H1 (cell line): ENCODE measurements around the gene PAPSS2. TPM values are rescaled to one million over a fixed set of nuclear protein-coding genes. Genes with fewer than 3 reads are reported as not detected.

Source experiments
- CTCF ChIA-PET: fragments of 300-600 bp; sonication (Branson Sonifier 250); formaldehyde crosslinking; loops from one replicate; lab custom pipeline; 2021; ENCODE audit not compliant: partially characterized antibody; lab: Charles Lee
- POLR2A ChIA-PET: fragments of 300-600 bp; sonication (Branson Sonifier 250); formaldehyde crosslinking; loops from one replicate; lab custom pipeline; 2021; ENCODE audit warnings: inconsistent platforms; ENCODE audit not compliant: partially characterized antibody; lab: Charles Lee
- DNase-seq, 2 experiments: peaks; one replicate each; pipeline versions ENCODE4 v3.0.0 to v3.0.0-alpha.2; 2010 to 2022; ENCODE audit warnings: low spot score in 2 of 2, low read depth in 1 of 2, mixed read lengths in 1 of 2
- FAIRE-seq: peaks from 2 replicates; lab custom pipeline; 2011; peaks lifted over from hg19 to GRCh38; lab: Jason Lieb, UNC
- H2AFZ ChIP-seq: 2 replicates; pipeline ENCODE4 v1.8.1; 2012; ENCODE audit warnings: low read length, inconsistent platforms
- H2AK5ac ChIP-seq: 2 replicates; pipeline ENCODE4 v1.6.1; 2013; ENCODE audit warnings: low read depth, low read length
- H2BK120ac ChIP-seq: replicated peaks from 2 replicates; pipeline ENCODE3; 2013; ENCODE audit warnings: low read depth, low read length, inconsistent platforms
- H2BK12ac ChIP-seq: 2 replicates; pipeline ENCODE4 v1.6.1; 2013; ENCODE audit warnings: low read depth, low read length
- H2BK15ac ChIP-seq: 2 replicates; pipeline ENCODE4 v1.6.1; 2013; ENCODE audit warnings: low read length
- H2BK20ac ChIP-seq: 2 replicates; pipeline ENCODE4 v1.6.1; 2013; ENCODE audit warnings: low read length
- H2BK5ac ChIP-seq: 2 replicates; pipeline ENCODE4 v1.6.1; 2013; ENCODE audit warnings: low read depth, low read length
- H3K14ac ChIP-seq: 2 replicates; pipeline ENCODE4 v1.6.1; 2013; ENCODE audit warnings: inconsistent platforms; ENCODE audit not compliant: insufficient read length
- H3K18ac ChIP-seq: 2 replicates; pipeline ENCODE4 v1.6.1; 2013; ENCODE audit warnings: low read length; ENCODE audit errors: extremely low read depth
- H3K23ac ChIP-seq: 2 replicates; pipeline ENCODE4 v1.6.1; 2013; ENCODE audit warnings: inconsistent platforms; ENCODE audit not compliant: insufficient read length
- H3K23me2 ChIP-seq: 2 replicates; pipeline ENCODE4 v1.6.1; 2013; ENCODE audit warnings: low read depth, low read length
- H3K27ac ChIP-seq: 2 replicates; pipeline ENCODE4 v1.6.1; 2011; ENCODE audit warnings: low read depth, low read length, inconsistent platforms
- H3K27me3 ChIP-seq, 4 experiments: replicated peaks in 1 of 4; 1 replicate in 1 of 4; 2 replicates in 3 of 4; pipeline versions ENCODE4 v1.6.1 to v1.8.1; 2011 to 2013; ENCODE audit warnings: low read length in 3 of 4, mild to moderate bottlenecking in 3 of 4, inconsistent platforms in 2 of 4, mixed read lengths in 2 of 4, moderate library complexity in 1 of 4; ENCODE audit not compliant: control insufficient read depth in 3 of 4, insufficient read depth in 3 of 4; ENCODE audit errors: extremely low read depth in 1 of 4
- H3K36me3 ChIP-seq, 4 experiments: 2 replicates each; pipeline versions ENCODE4 v1.6.1 to v1.8.1; 2011 to 2013; ENCODE audit warnings: mild to moderate bottlenecking in 4 of 4, low read length in 3 of 4, moderate library complexity in 2 of 4, control low read depth in 1 of 4, inconsistent platforms in 1 of 4; ENCODE audit not compliant: insufficient read depth in 4 of 4, control insufficient read depth in 2 of 4
- H3K4ac ChIP-seq: replicated peaks from 2 replicates; pipeline ENCODE3; 2013; ENCODE audit warnings: low read length, low read depth, mixed read lengths, inconsistent platforms; ENCODE audit not compliant: insufficient read length
- H3K4me1 ChIP-seq, 4 experiments: replicated peaks in 1 of 4; 1 replicate in 1 of 4; 2 replicates in 3 of 4; pipeline versions ENCODE4 v1.6.1 to v1.8.1; 2011 to 2013; ENCODE audit warnings: low read length in 3 of 4, inconsistent platforms in 2 of 4, mixed read lengths in 1 of 4; ENCODE audit not compliant: insufficient read depth in 4 of 4, control insufficient read depth in 3 of 4
- H3K4me2 ChIP-seq, 2 experiments: 2 replicates each; pipeline versions ENCODE4 v1.6.1 to v1.8.1; 2011 to 2013; ENCODE audit warnings: low read depth in 2 of 2, low read length in 2 of 2, control low read depth in 1 of 2, inconsistent platforms in 1 of 2, mild to moderate bottlenecking in 1 of 2; ENCODE audit not compliant: insufficient read depth in 1 of 2
- H3K4me3 ChIP-seq, 4 experiments: fragments of 200-600, 300-600 bp in 1 of 4; sonication (generic), shearing (Covaris generic), sonication (Bioruptor Twin) in 1 of 4; 2 replicates each; pipeline versions ENCODE4 v1.5.1 to v1.8.1; 2011 to 2016; ENCODE audit warnings: low read length in 4 of 4, low read depth in 3 of 4, control low read depth in 2 of 4, inconsistent platforms in 2 of 4, mild to moderate bottlenecking in 2 of 4, mixed read lengths in 1 of 4, moderate library complexity in 1 of 4; ENCODE audit not compliant: insufficient read depth in 2 of 4; ENCODE audit errors: extremely low read depth in 1 of 4
- H3K56ac ChIP-seq: replicated peaks from 2 replicates; pipeline ENCODE3; 2013; ENCODE audit warnings: low read depth, mild to moderate bottlenecking, mixed read lengths, low read length, inconsistent platforms; ENCODE audit not compliant: insufficient read length
- H3K79me1 ChIP-seq: 2 replicates; pipeline ENCODE4 v1.6.1; 2013; ENCODE audit warnings: low read depth, low read length, control low read depth
- H3K79me2 ChIP-seq, 2 experiments: 2 replicates each; pipeline versions ENCODE4 v1.6.1 to v1.8.1; 2012 to 2013; ENCODE audit warnings: low read length in 2 of 2, mild to moderate bottlenecking in 2 of 2, inconsistent platforms in 1 of 2; ENCODE audit not compliant: insufficient read depth in 2 of 2, control insufficient read depth in 1 of 2
- H3K9ac ChIP-seq, 4 experiments: replicated peaks in 1 of 4; 1 replicate in 1 of 4; 2 replicates in 3 of 4; pipeline versions ENCODE4 v1.6.1 to v1.8.1; 2011 to 2013; ENCODE audit warnings: low read depth in 3 of 4, low read length in 3 of 4, control low read depth in 2 of 4, mild to moderate bottlenecking in 2 of 4, moderate library complexity in 2 of 4, inconsistent platforms in 1 of 4; ENCODE audit errors: extremely low read depth in 1 of 4
- H3K9me3 ChIP-seq, 2 experiments: 2 replicates each; pipeline versions ENCODE4 v1.6.1 to v1.8.1; 2012 to 2013; ENCODE audit warnings: mild to moderate bottlenecking in 2 of 2, moderate library complexity in 2 of 2, control low read depth in 1 of 2, inconsistent platforms in 1 of 2, low read depth in 1 of 2, low read length in 1 of 2, mixed read lengths in 1 of 2; ENCODE audit not compliant: insufficient read depth in 2 of 2
- H4K20me1 ChIP-seq, 2 experiments: replicated peaks in 1 of 2; 2 replicates each; pipeline versions ENCODE3 to v1.8.1; 2011 to 2013; ENCODE audit warnings: inconsistent platforms in 2 of 2, low read length in 2 of 2, mild to moderate bottlenecking in 1 of 2; ENCODE audit not compliant: insufficient read depth in 2 of 2, control insufficient read depth in 1 of 2
- H4K5ac ChIP-seq: 2 replicates; pipeline ENCODE4 v1.6.1; 2013; ENCODE audit warnings: low read length, low read depth, mixed read lengths, inconsistent platforms; ENCODE audit not compliant: insufficient read length
- H4K8ac ChIP-seq: 2 replicates; pipeline ENCODE4 v1.8.0; 2013; ENCODE audit warnings: mild to moderate bottlenecking, moderate library complexity, low read length, inconsistent platforms; ENCODE audit not compliant: insufficient read depth; ENCODE audit errors: extremely low read depth
- H4K91ac ChIP-seq: replicated peaks from 2 replicates; pipeline ENCODE3; 2013; ENCODE audit warnings: low read length, mixed read lengths, inconsistent platforms; ENCODE audit not compliant: insufficient read length
- CTCF ChIP-seq, 3 experiments: IDR thresholded peaks; 1 replicate in 2 of 3; 2 replicates in 1 of 3; pipeline versions ENCODE4 v1.5.1 to v1.6.1; 2011; ENCODE audit warnings: low read length in 3 of 3, mild to moderate bottlenecking in 3 of 3, inconsistent platforms in 2 of 3, low read depth in 1 of 3, moderate library complexity in 1 of 3; ENCODE audit not compliant: insufficient read depth in 1 of 3; ENCODE audit errors: control extremely low read depth in 1 of 3
- EGR1 ChIP-seq: IDR thresholded peaks from 2 replicates; pipeline ENCODE4 v1.6.1; 2011; ENCODE audit warnings: low read depth, low read length, borderline replicate concordance
- POLR2A ChIP-seq, 2 experiments: IDR thresholded peaks; 1 replicate in 1 of 2; 2 replicates in 1 of 2; pipeline ENCODE4 v1.6.1; 2011; ENCODE audit warnings: low read depth in 2 of 2, low read length in 2 of 2, mild to moderate bottlenecking in 2 of 2; ENCODE audit errors: control extremely low read depth in 1 of 2
- RAD21 ChIP-seq, 2 experiments: IDR thresholded peaks in 1 of 2; conservative IDR thresholded peaks in 1 of 2; 2 replicates each; pipeline ENCODE4 v1.6.1; 2011; ENCODE audit warnings: low read depth in 2 of 2, low read length in 2 of 2, improper control_type of control experiment in 1 of 2, inconsistent platforms in 1 of 2, mild to moderate bottlenecking in 1 of 2, moderate library complexity in 1 of 2
- WGBS, 2 experiments: shearing (Covaris generic) in 1 of 2; methylation state at CpG; one replicate each; pipeline versions ENCODE4 v1.1.6 to v1.1.7; 2013 to 2015; ENCODE audit warnings: low lambda C conversion rate in 2 of 2, mixed read lengths in 2 of 2, inconsistent platforms in 1 of 2, low coverage in 1 of 2, missing lambda C conversion rate in 1 of 2; ENCODE audit not compliant: insufficient replicate concordance in 2 of 2, insufficient coverage in 1 of 2, insufficient read length in 1 of 2; ENCODE audit errors: extremely low coverage in 1 of 2, missing lambda C conversion rate in 1 of 2; 5-methylcytosine and 5-hydroxymethylcytosine counted together
- polyA plus RNA-seq, 7 experiments: library from polyadenylated mRNA; depleted of rRNA in 3 of 7; stranded (reverse) in 5 of 7; unstranded in 2 of 7; fragments of >200 nt in 5 of 7; fragments of 200-250 nt in 2 of 7; gene quantifications; 1 replicate in 5 of 7; 2 replicates in 1 of 7; 4 replicates in 1 of 7; pipeline versions ENCODE4 v1.2.1 to v1.2.3, GENCODE V29; 2011 to 2013; ENCODE audit warnings: missing spikeins in 2 of 7, mixed read lengths in 2 of 7
- total RNA-seq: library from RNA; stranded (reverse); fragmentation: NEBNext Ultra II Directional; extraction: Animal tissue kit (Norgen Biotek cat#: 25700); gene quantifications from 2 replicates; pipeline ENCODE4 v1.2.1, GENCODE V29; 2021

Gene PAPSS2
- total and polyA plus RNA-seq, 2 of the 8 experiments (the other 6 are each of a cell fraction or from before 2014, with no cell fraction given) = 7.6 to 20.2 TPM

- Histone ChIP-seq H4K8ac (no peak overlapping the region), H2BK20ac (no peak overlapping the region), H4K91ac (no peak overlapping the region), H3K27me3 (no peaks in the 10 kb centered on the region), H3K4ac (no peak overlapping the region), H3K56ac (no peak overlapping the region), H2BK5ac (no peak overlapping the region), H3K18ac (no peak overlapping the region)
- POLR2A ChIA-PET = no interaction called here
- 89% methylated on average over 2 of the region's 2 CpGs; no CpG with 5 or more reads in 1 of the 2 experiments for WGBS, 2 experiments
- TF ChIP-seq CTCF (IDR thresholded peaks at IDR 0.05; ENCODE audit: control extremely low read depth in 1 of 3, insufficient read depth in 1 of 3, low read depth in 1 of 3, low read length in 3 of 3) (peak in 2 of 3 experiments; percentile 26 to 33; a peak in 2 of 4 replicates), RAD21 (IDR thresholded peaks at IDR 0.05 in 1 of 2, conservative IDR thresholded peaks at IDR 0.05 in 1 of 2; ENCODE audit: low read depth in 2 of 2, low read length in 2 of 2) (peak; percentile 51 to 68), POLR2A (IDR thresholded peaks at IDR 0.05; ENCODE audit: control extremely low read depth in 1 of 2, low read depth in 2 of 2, low read length in 2 of 2) (no peak), EGR1 (no peak)
- TF ChIP-seq, all 59 proteins: peak for 2
- H3K36me3 ChIP-seq = peaks cover 0 to 34% (median 5%) of the 10 kb centered on the region in 4 experiments; a peak in 5 of 8 replicates
- no peak overlapping the region for H3K27ac ChIP-seq
- no peaks in the 10 kb centered on the region for H3K23me2 ChIP-seq
- H3K23ac ChIP-seq = no peak overlapping the region
- H3K4me2 ChIP-seq = no peak overlapping the region
- no peak overlapping the region for H2BK120ac ChIP-seq
- no peak overlapping the region for H3K9ac ChIP-seq
- no peak overlapping the region for H2BK12ac ChIP-seq
- FAIRE-seq (peak; percentile 76), DNase-seq (no peak)
- H2AFZ ChIP-seq = no peak overlapping the region
- no peak overlapping the region for H3K4me3 ChIP-seq
- CTCF ChIA-PET = interaction anchor here (0.8 to 3.6 kb wide), 13 partner anchors 11 to 345 kb away, joined by 3 to 27 read pairs (median 4); no protein-coding TSS in a partner anchor
- H3K4me1 ChIP-seq = no peaks in the 10 kb centered on the region
- H4K5ac ChIP-seq = no peak overlapping the region
- H3K79me2 ChIP-seq = no peaks in the 10 kb centered on the region
- no peaks in the 10 kb centered on the region for H3K9me3 ChIP-seq
- no peaks in the 10 kb centered on the region for H4K20me1 ChIP-seq
- H2BK15ac ChIP-seq = no peak overlapping the region
- H3K79me1 ChIP-seq = no peaks in the 10 kb centered on the region
- H2AK5ac ChIP-seq = no peak overlapping the region
- no peak overlapping the region for H3K14ac ChIP-seq
Measured at GRCh38 chr10:87771871-87772500, 112.3 kb downstream of the PAPSS2 start.
